HepG2 (cell line): ENCODE results near the gene GAD2.

ENCODE experiments used
- BHLHE40 ChIP-seq: IDR thresholded peaks from 2 replicates; pipeline ENCODE4 v1.6.1; 2011; ENCODE audit warnings: low read length, improper control_type of control experiment
- CREM ChIP-seq, 2 experiments: sonication (generic) in 1 of 2; formaldehyde crosslinking in 1 of 2; IDR thresholded peaks; 2 replicates each; pipeline versions ENCODE4 v1.4.0 to v1.6.1; 2016 to 2020; ENCODE audit warnings: antibody characterized with exemption in 1 of 2, mild to moderate bottlenecking in 1 of 2, missing genetic modification reagents in 1 of 2
- HIVEP1 ChIP-seq: sonication (generic); formaldehyde crosslinking; IDR thresholded peaks from 2 replicates; pipeline ENCODE4 v1.4.0; 2020; ENCODE audit warnings: mild to moderate bottlenecking, missing genetic modification reagents
- ZFYVE20 ChIP-seq: sonication (generic); formaldehyde crosslinking; IDR thresholded peaks from 2 replicates; pipeline ENCODE4 v1.8.0; 2023; ENCODE audit warnings: low read depth, mild to moderate bottlenecking, moderate library complexity, missing genetic modification reagents, borderline replicate concordance
- ZSCAN29 ChIP-seq: sonication (generic); formaldehyde crosslinking; conservative IDR thresholded peaks from 2 replicates; pipeline ENCODE4 v1.4.0; 2020; ENCODE audit warnings: mild to moderate bottlenecking, missing genetic modification reagents
- TF ChIP-seq, protein P1 (sequence below): sonication (generic); formaldehyde crosslinking; IDR thresholded peaks from 2 replicates; pipeline ENCODE4 v1.5.0; 2020; ENCODE audit warnings: mild to moderate bottlenecking, missing genetic modification reagents, moderate library complexity

GRCh38 chr10:26336979-26337378 is 120.4 kb downstream of the GAD2 start:
- TF ChIP-seq, protein P1, sequence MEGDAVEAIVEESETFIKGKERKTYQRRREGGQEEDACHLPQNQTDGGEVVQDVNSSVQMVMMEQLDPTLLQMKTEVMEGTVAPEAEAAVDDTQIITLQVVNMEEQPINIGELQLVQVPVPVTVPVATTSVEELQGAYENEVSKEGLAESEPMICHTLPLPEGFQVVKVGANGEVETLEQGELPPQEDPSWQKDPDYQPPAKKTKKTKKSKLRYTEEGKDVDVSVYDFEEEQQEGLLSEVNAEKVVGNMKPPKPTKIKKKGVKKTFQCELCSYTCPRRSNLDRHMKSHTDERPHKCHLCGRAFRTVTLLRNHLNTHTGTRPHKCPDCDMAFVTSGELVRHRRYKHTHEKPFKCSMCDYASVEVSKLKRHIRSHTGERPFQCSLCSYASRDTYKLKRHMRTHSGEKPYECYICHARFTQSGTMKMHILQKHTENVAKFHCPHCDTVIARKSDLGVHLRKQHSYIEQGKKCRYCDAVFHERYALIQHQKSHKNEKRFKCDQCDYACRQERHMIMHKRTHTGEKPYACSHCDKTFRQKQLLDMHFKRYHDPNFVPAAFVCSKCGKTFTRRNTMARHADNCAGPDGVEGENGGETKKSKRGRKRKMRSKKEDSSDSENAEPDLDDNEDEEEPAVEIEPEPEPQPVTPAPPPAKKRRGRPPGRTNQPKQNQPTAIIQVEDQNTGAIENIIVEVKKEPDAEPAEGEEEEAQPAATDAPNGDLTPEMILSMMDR (CRISPR knock-in tag) = no peak
- no peak for TF ChIP-seq ZSCAN29 (CRISPR knock-in tag)
- no peak for TF ChIP-seq CREM (IDR thresholded peaks at IDR 0.05)
- TF ChIP-seq CREM (CRISPR knock-in tag; IDR thresholded peaks at IDR 0.05) = no peak
- TF ChIP-seq ZFYVE20 = no peak
- no peak for TF ChIP-seq BHLHE40
- TF ChIP-seq HIVEP1 (CRISPR knock-in tag) = no peak
